HG02759 (cell line): ENCODE results near the gene MYLK3.
A peak's percentile ranks its signal among the peaks of the same experiment; 100 is the strongest.
"Not testable (repeated sequence)": the region's sequence is repeated elsewhere in the genome, so short reads cannot be mapped to it uniquely, and the experiment has no call there.

ENCODE experiments used
- ATAC-seq: cut with Tn5 transposase; IDR thresholded peaks from one replicate; pipeline ENCODE4 v1.9.1; 2021; ENCODE audit warnings: mild to moderate bottlenecking, moderate library complexity; ENCODE audit not compliant: unreplicated experiment

The MYLK3 gene

DNA sequence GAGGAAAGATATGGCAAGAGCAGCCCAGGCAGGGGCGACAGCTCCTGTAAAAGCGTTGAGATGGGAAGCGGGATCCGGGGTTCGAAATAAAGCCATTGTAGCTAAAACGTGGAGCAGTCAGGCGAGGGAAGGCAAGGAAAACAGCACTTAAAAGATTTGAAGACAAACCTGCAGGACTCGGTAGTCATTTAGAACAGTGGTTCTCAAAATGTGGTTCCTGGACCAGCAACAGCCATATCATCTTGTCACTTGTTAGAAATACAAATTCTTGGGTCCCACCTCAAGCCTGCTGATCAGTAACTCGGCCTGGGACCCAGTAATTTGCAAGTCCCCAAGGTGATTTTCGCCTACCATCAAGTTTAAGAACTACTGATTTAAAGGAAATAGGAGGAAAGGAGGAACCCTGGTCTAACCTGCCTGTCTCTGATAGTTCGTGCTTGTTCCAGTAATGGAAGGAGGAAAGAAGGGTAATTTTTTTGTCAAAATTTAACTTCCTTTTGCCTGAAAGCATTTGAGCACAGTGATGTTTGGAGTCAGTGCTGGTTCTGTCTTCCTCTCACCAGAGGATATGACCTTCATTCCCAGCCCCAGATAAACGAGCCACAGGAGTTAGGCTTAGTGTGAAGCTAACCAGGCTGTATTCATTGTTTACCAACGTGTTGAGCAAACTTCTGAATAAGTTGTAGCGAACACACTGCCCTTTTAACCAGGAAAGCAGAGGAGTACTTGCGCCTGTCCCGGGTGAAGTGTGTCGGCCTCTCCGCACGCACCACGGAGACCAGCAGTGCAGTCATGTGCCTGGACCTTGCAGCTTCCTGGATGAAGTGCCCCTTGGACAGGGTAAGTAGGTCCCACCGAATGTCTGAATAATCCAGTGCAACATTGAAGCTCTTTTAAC is 57.6 kb downstream of the MYLK3 start:
- ATAC-seq: no peak

DNA sequence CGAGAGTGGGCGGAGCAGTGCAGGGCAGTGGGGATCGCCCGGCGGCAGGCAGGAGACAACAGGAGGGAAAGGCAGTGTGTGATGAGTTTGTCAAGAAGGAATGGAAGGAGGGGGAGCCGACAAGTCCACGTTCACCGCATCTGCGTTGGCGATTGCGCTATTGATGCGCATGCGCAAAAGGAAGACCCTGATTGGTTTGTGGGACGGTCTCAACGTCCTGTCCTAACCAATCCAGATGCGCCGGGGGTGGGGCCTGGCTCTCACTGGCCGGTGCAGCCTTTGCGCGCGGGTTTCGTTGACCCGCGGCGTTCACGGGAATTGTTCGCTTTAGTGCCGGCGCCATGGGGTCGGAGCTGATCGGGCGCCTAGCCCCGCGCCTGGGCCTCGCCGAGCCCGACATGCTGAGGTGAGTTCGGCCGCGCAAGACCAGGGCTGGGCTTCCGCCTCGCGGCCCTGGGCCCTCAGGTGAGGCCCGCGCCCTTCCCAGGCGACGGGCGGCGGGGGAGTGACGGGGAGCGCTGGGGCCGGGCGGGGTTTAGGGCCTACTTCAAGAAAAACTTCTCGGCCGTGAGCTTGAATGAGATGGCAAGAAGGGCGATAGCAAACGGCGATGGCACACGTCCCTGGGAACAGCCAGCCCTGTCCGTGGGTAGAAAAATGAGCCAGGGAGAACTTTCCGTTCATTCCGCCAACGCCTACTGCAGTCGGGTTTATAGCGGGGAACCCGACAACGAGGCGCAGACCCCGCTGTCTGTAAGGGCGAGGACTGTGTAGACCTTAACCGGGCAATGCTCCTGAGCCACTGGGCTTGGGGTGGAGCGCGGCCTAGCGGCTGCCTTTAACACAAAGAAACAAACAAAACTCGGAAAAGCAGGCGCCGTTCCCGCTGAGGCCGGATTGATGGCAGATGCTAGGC is 58.5 kb downstream of the MYLK3 start, which contains the start of gene ORC6:
ORC6 (plus strand) TSS at position 295 of the 916 bp plus-strand sequence; CDS start at position 342, 47 bp downstream.
- peak; percentile 77 for ATAC-seq

DNA sequence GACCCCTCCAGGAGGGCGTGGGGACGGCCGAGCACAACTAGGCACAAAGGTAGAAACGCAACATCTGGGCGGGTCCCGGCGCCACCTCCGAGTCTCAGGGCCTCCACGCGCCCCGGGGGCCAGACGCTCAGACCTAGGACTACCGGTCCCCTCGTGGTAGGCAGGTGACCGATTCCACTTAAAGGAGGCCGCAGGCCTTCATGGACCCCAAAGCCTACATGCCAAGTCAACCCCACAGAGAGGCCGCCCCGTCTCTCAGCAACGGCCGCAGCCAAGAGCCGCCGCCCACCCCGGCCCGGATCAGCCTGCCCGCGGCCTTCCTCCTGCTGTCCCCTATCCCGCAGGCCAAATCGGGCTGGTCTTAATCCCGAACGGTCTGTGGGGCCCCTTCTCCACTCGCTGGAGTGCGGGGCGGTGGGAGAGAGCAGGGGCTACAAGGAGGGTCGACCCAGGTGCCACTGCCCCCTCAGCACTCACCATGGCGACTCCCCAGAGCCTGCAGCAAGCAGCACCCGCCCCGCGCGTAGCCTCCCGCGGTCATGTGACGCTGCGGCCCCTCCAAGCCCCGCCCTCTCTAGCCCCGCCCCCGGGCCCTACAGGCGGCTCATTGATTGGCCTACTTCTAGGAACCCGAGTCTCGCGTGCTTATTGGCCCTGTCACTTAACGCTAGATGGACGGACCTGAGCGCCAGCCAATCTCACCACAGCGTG is 59.3 kb downstream of the MYLK3 start, which contains the start of gene VPS35:
VPS35 (minus strand) TSS at position 525 of the 711 bp plus-strand sequence; CDS start at position 480, 45 bp downstream.
- ATAC-seq: peak; percentile 84

DNA sequence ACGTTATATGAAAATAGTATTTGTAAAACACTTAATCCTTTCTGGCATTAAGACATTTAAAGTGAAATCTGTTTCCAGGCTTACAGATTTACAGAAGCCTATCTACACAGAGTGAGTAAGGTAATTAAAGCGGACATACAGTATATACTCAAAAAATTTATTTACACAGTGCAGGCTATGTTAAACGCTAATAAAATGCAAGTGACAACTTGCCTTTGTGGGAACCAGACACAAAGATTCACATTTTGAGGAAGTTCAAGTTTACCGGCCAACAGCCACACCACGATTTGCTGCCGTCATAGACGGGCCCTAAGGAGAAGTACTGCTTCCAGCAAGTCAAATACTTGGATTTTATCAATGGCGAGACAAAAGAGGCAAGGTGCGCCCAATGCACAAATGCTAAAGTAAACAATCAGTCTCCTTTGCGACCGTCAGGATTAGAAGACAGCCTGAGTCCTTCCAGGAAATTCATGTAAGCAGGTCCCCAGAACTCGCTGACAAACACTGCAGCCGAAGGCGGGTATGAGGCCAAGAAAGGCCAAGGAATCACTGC is 60.0 kb downstream of the MYLK3 start:
- ATAC-seq: no peak

DNA sequence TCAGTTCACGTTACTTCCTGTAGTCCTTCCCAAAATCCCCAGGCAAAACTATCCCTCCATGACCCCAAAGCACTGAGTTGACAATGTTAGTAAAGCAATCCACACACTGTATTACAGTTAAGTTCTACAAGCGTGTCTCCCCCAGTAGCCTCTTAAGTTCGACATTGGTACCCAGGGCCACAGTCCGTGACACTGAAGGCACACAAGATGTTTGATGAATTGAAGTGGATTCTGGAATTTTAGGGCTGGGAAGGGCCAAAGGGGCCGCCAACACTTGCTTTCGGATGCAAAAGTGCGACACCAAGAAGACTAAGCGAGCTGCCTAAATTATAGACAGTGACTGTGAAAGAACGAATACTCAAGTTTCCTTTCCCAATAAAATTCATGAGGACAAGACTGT is 60.7 kb downstream of the MYLK3 start:
- no peak for ATAC-seq

DNA sequence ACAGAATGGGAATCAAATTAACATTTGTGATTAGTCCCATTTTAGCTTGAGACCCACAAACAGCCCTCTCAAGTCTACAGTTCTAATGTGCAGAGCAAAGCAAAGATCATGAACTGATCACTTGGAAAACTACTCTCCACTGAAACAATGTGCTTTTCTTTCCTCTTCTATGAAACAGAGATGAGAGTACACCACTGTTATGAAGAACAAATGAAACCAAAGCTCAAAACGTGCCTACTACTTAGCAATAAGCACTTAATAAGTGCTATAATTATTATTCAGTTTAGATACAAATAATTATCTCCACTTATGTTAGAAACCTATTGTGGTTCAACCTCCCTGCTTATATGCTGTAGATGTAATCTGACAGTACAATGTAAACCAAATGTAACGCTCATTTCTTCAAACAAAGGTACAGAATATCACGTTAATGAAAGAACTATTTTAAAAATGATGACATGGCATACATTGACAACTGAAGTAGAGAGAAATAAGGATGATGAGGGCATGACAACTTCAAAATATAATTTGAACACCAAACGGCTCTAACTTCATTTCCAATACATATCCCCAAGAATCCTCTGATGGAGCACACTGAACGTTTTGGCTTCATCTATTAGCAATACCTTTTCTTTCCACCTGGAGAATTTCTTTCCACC is 61.2 kb downstream of the MYLK3 start:
- no peak for ATAC-seq

DNA sequence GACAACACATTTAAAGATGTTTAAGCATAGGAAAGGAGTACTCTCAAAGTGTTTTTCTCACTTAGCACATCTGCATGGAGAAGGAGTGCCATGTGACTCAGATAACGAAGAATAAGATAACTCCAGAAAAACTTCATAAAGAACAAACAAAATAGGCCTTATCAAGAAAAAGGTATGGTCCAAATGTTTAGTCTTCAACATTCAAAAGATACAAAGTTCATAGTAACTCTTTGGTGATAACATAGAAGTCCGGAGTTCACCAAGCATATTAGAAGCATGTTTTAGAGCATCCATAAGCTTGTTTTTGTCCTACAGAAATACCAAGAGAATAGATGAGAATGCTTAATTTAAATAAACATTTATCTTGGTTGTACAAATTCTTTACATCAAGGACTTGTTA is 66.3 kb downstream of the MYLK3 start:
- not testable (repeated sequence) for ATAC-seq

DNA sequence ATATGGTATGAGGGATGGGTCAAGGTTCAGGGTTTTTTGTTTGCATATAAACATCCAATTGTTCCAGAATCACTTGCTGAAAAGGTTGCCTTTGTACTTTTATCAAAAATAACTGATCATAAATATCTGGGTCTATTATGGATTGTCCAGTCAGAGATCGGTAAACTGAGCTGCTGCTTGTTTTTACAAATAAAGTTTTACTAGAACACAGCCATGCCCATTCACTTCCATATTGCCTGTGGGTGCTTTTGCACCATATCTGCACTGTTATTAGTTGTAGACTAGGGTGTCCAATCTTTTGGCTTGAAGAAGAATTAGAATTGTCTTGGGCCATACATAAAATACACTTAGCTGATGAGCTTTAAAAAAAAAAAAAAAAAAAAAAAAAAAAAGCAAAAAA is 70.2 kb downstream of the MYLK3 start:
- not testable (repeated sequence) for ATAC-seq

DNA sequence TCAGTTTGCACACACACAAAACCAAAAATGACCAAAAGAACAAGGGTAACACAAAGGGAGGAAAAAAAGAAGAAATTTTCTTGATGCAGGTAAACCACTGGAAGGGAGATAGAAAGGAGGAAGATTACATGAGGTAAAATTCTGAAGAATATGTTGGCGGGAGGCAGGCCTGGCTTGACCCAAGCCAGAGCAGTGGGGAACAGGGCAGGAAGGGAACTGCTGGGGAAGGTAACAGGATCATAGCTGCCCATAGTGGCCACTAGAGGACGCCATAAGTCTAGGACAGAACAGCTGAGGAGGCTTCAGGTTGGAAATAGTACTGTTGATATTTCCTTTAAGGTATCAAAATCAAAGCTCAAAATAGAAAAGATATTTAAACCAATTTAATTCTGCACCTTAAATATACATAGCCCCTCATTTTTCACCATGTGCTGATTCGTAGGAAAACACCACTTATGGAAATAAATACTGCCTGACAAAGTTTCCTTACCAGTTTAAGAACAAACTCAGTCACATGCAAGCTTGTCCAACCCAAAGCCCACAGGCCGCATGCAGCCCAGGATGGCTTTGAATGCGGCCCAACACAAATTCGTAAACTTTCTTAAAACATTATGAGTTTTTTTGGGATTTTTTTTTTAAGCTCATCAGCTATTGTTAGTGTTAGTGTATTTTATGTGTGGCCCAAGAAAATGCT is 74.7 kb downstream of the MYLK3 start:
- peak; percentile 92 for ATAC-seq

DNA sequence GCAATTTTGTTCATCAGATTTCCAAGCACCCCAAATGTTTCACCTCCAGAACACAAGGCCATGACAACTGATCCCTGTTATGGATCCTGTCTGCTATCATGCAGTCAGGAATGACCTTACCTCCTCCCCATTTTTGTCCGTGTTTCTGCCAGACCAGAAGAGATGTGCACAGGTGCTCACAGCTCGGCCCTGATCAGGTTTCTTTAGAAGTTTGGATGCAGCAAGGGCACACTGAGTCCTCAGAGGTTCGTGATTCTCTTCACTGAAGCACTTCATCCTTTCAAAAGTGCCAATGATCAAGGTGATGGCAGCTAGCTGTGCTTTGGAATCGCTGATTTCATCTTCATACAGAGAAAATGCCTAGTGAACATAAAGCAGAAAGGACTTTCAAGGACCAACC is 86.0 kb downstream of the MYLK3 start:
- no peak for ATAC-seq

DNA sequence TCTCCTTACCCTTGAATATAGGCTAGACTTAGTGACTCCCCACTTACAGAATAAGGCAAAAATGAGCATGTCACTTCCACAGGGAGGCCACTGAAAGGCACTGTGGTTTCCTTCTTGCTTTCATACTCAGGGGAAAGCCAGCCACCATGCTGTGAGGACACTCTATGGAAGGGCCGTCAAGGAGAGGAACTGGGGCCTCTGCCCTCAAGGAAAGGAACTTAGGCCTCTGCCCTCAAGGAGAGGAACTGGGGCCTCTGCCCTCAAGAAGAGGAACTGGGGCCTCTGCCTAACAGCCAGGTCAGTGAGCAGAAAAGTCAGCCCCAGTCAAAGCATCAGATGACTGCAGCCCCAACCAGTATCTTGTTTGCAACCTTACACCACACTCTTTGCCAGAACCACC is 89.2 kb downstream of the MYLK3 start:
- peak; percentile 93 for ATAC-seq
